Measurements from ENCODE around the gene AMIGO3.

AMIGO3 gene

GRCh38 chr3:49725906-49726681, 6.6 kb upstream of the AMIGO3 start:
- no peak for DNase-seq (ENCODE audit: low read depth)

DNA sequence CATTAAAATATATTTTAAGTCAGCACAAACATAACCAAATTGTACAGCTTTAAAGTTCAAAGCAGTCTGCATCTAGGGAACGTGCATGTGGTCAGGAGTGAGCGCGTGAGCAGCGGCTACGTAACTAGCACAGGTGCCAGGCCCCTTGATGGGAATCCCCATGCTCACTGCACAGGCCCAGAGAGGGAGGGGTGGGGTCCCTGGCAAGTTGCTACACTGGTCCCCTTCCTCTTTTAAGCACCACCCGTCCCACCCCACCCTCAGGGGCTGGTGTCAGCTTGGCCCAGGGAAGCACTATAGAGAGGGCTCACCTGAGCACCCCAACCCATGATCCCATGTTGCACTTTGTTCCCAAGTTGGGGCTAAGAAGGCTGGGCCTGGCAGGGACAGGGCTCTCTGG, 5.1 kb upstream of the AMIGO3 start:
- DNase-seq (ENCODE audit: low read depth): peak; percentile 22

DNA sequence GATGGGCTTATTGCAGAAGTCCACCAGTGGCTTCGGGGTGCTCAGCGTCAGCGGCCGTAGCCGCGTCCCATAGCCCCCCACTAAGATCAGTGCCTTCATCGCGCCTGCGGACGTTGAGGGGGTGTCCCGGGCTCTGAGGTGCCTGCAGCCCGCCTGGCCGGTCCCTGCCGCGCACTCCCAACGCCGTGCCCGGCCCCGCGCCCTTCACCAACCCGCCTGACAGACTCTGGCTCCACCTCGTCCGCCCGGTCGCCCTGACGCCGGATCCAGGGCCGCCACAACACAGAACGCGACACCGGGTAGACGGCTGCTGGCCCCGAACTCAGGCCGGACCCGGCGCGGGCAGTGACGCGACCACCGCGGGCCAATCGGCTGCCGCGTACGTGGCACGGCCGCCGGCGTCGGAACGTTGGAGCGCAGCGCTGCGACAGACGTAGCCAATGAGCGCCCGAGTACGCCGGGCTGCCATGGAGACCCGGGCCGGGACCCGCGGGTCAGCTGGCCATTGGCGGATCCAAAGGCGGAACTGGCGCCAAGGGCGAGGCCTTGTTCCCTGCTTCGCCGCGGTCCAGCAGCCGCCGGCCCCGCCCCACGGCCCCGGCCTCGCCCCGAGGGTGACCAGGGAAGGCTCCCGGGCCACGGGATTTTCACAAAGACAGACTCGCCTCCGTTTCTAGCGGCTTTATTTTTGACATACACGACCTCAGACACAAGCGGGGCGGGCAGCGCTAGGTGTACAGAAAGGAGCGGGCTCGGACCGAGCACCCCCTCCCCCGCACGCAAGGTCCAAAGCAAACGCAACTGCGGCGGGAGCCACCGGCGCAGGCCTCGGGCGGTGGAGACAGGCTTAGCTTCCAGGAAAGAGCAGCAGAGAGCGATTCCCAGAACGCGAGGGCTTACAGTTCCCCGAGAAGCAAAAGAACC, 4.4 kb upstream of the AMIGO3 start, which contains the start of gene GMPPB:
Gene GMPPB, minus strand, starts transcription at position 324 of the 924 bp plus-strand sequence. Its CDS starts 225 bp downstream, at position 99.
- DNase-seq (ENCODE audit: low read depth): peak; percentile 94

GRCh38 chr3:49723296-49723627, 3.8 kb upstream of the AMIGO3 start:
- DNase-seq (ENCODE audit: low read depth): peak; percentile 32

DNA sequence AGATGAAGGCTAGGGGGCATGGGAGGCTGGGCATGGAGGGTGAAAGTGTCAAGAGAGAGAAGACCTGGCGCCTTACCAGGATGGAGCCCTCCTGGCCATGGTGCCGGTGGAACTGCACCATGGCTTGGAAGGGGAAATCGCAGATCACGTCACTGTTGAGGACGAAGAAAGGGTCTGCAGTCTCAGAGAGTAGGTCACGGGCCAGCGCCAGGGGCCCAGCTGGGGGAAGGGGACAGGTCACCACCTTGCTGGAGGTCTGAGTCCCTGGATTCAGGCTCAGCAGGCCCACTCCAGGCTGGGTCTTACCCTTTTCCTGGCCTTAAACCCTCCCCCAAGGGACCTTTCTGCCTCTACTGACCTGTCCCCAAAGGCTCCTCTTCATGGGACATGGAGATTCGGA, 3.4 kb upstream of the AMIGO3 start:
- DNase-seq (ENCODE audit: low read depth): no peak

DNA sequence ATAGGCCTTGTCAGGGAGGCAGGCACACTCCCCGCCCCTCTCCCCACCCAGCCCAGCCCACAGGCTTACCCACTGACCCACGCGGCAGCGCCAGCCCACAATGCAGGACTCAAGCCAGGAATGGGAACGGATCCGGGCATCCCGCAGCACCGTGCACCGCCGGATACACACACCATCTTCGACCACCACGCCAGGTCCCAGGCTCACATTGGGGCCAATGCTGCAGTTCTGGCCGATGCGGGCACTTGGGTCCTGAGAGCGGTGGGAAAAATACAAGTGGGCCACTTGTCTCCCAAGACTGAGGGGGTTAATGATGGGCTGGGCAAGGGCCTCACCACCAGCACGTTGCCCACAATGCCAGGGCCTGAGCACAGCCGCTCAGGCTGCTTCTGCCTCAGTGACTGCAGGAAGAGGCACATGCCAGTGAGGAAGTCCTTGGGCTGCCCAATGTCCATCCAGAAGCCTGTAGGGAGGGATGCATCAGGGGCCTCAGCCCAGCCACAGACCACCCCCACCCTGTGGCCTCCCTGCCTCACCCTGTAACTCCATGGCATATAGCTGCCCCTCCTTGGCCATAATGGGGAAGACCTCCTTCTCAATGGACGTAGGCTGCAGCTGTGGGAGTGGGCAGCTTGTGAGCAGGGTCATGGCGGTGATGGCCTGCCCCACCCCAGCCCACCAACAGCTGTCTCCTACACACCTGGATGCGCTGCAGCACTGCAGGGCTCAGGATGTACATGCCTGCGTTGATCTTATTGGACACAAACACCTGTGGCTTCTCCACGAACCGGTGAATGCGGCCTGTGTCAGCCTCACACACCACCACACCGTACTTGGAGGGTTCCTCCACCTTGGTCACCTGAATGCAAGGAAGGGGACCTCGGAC, 2.7 kb upstream of the AMIGO3 start:
- no peak for DNase-seq (ENCODE audit: low read depth)

DNA sequence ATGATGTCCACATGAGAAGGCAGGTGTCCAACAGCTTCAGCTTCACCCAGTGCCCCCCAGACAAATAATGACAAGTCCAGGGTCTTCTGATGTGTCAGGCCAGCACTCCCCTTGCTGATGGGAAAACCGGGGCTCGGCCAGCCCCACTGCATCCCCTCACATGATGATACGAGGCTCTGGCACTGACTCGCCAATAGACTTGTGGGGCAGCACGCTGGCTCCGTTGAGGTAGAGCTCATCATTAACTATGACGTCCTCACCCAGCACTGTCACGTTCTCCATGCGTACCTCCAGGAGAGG, 2.1 kb upstream of the AMIGO3 start:
- no peak for DNase-seq (ENCODE audit: low read depth)

DNA sequence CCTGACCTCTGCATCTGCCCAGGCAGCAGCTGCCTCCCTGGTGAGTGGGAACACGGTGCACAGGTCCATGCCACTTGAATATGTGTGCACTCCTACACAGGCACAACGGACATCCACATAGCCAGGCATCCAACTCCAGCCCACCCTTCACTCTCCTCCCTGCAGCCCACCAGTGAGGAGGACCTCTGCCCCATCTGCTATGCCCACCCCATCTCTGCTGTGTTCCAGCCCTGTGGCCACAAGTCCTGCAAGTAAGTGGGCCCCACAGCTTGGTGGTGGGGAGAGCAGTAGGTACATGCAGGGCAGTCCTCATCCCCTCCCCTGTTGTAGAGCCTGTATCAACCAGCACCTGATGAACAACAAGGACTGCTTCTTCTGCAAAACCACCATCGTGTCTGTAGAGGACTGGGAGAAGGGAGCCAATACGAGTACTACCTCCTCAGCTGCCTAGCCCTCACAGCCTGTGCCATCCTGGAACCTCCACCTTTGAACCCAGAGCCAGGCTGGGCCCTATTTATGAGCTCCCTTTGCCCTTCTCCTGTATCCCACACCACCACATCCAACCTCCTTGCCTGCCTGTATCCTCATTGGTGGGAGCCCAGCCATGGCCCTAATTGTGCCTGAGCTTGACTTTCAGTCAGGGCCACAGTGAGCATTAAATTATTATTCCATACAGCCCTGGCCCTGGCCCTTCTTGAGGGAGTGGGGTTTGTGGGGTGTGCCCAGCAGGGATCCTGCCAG, 1.5 kb upstream of the AMIGO3 start:
- DNase-seq (ENCODE audit: low read depth): no peak

GRCh38 chr3:49718858-49719213, 648 bp downstream of the AMIGO3 start:
- no peak for DNase-seq (ENCODE audit: low read depth)

DNA sequence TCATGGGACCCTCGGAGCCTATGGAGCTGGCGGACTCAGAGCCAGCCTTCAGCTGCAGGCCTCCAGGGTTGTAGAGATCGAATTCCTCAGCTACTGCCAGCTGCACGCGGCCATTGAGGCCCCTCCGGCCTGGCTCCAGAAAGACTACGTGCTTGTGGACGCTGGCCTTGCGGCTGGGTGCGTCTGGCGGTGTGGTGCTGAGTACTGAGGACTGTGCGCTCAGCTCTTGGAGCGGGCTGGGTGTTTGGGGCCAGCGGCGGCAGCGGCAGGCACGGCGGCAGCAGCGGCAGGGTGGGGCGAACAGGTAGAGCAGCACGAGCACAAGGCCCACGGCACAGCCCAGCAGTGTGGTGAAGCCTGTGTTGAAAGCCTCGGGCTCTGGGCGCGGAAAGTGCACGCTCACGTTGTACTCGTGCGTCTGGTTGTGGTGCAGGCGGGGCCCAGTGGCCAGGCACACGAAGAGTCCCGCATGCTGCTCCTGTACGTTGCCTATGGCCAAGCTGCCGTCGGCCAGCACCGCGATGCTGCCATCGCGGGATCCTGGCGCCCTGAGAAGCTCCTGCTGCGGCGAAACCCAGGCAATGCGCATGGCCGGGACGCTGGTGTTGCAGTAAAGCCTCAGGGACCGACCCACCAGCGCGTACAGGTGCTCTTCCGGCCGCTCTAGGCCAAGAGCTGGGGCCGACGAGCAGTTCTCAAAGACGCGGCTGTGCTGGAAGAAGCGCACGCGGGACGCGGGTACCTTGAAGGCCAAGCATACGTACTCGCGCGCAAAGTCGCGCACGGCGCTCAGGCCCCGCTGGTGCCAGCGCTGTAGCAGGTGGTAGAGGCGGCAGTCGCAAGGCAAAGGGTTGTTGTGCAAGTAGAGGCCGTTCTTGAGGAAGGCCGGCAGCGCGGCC, 1.3 kb downstream of the AMIGO3 start:
- DNase-seq (ENCODE audit: low read depth): no peak

DNA sequence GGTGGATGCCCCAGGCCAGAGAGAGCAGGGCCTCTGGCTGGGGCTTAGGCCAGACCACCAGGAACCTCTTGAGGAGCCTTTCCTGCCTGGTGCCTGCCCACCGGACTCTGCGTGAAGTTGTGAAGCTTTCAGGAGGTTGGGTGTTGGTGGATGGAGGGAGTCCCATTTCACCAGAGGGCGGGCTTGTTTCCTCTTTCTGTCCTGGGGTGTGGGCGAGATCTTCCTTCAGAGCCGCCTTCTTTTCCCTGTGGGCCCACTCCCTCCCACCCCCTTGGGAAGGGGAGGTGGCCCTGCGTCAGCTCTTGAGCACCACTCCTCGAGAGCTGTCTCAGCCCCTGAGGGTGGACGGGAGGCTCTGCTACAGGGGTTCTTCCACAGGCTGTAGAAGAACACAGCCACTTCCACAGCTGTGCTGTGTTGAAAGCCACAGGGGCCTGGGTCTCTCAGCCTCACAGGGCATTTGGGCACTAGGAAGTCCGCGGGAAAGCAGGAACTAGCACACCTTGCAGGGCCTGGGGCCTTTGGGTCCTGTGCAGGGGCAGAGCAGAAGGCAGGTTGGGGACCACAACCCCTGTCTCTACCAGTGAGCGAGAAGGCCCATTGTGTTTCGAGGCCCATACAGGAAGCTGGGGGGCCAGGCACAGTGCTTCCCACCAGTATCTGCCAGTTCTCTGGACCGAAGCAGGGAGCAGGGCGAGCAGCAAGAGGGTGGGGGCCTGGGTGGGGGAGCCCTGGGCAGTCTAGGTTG, 2.1 kb downstream of the AMIGO3 start:
- DNase-seq (ENCODE audit: low read depth): no peak

DNA sequence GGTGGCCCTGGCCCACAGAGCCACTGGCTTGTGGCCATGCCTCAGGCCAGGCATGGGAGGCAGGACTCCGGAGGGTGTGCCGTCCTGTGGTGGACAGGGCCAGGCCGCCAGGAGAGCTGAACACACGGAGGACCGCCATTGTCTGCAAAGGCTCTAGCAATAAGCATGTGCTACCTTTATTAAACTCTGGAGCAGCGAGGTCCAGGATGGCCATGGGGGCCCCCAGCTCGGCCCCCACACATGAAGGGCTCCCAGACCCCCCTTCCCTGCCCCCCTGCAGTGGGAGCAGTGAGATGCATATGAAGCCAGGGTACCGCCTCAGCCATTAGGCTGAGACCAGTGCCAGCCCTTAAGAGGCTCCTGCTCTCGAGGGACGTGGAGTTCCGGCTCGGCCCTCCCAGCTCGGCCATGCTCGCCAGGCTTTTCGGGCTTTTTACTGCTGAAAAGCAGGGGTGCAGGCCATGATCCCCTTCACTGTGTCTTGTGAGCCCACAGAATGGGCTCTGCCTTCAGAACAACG, 2.7 kb downstream of the AMIGO3 start:
- no peak for DNase-seq (ENCODE audit: low read depth)

DNA sequence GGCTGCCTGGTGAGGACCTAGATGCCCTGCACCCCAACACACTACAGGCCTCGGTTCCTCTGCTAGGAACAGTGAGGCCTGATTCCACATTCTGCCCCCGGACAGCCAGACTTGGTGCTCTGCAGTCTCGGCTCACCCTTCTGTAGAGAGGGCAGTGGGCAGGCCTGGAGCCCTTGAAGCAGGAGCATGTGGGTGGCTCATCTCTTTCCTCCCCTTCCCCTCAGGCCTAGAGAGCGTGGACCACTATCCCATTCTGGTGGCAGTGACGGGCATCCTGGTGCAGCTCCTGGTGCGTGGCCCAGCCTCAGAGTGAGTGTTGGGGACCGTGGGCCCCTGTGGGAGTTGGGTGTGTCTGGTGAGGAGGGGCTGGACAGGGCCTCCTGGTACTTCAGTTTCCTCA, 3.3 kb downstream of the AMIGO3 start:
- DNase-seq (ENCODE audit: low read depth): no peak

GRCh38 chr3:49715611-49716121, 3.8 kb downstream of the AMIGO3 start:
- DNase-seq (ENCODE audit: low read depth): no peak

DNA sequence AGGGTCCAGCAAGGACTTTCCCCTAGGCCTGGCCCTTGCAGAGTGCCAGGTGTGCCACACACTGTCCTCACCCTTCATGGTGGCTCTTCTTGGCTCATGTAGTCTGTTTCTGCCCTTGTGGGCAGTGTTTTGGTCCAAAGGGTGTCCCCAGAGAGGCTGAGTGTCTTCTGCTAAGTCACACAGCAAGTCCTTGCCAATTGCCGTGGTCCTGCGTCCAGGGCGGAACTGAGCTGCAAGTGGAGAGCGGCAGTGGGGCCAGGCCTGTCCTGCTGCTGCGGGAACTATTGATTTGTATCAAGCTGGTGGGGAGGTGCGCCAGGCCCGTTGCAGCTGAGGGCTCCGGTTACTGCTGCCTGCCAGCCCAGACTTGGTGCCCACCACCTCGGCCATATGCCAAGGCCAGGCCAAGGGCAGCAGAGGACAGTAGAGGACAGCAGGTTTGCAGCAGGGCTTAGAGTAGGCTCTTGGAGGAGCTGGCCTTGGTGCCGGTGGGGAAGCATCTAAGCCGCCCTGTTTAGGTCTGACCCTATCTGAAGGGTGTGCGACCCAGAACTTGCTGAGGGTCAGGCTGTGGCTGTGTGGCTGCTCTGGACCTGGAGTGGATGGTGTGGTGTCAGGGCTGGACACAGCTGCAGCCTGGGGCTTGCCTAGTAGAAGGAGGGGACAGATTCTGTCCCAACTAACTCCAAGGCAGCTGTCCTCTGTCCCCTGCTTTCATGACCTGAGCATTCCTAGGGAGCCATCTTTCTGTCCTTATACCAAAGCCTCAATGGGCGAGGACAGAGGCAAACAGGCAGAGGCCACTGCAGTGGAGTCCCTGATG, 4.5 kb downstream of the AMIGO3 start:
- no peak for DNase-seq (ENCODE audit: low read depth)

- no peak for DNase-seq (ENCODE audit: low read depth)
Observed at GRCh38 chr3:49713336-49714105, 6.0 kb downstream of the AMIGO3 start.

GRCh38 chr3:49712631-49713317, 6.7 kb downstream of the AMIGO3 start:
- DNase-seq (ENCODE audit: low read depth): no peak
